C4-2B (cell line): ENCODE data around the gene RNASET2.

ENCODE experiments used
- H3K27ac ChIP-seq: fragments of 450-650 bp; 2 replicates; pipeline ENCODE4 v1.5.1; 2017
- ZFX ChIP-seq: fragments of 450-650 bp; IDR thresholded peaks from 2 replicates; pipeline ENCODE4 v1.6.1; 2017
- TF ChIP-seq, protein P1 (sequence below): fragments of 450-650 bp; conservative IDR thresholded peaks from 2 replicates; pipeline ENCODE4 v1.5.1; 2017; ENCODE audit warnings: mild to moderate bottlenecking

Gene RNASET2, protein sequence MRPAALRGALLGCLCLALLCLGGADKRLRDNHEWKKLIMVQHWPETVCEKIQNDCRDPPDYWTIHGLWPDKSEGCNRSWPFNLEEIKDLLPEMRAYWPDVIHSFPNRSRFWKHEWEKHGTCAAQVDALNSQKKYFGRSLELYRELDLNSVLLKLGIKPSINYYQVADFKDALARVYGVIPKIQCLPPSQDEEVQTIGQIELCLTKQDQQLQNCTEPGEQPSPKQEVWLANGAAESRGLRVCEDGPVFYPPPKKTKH

DNA sequence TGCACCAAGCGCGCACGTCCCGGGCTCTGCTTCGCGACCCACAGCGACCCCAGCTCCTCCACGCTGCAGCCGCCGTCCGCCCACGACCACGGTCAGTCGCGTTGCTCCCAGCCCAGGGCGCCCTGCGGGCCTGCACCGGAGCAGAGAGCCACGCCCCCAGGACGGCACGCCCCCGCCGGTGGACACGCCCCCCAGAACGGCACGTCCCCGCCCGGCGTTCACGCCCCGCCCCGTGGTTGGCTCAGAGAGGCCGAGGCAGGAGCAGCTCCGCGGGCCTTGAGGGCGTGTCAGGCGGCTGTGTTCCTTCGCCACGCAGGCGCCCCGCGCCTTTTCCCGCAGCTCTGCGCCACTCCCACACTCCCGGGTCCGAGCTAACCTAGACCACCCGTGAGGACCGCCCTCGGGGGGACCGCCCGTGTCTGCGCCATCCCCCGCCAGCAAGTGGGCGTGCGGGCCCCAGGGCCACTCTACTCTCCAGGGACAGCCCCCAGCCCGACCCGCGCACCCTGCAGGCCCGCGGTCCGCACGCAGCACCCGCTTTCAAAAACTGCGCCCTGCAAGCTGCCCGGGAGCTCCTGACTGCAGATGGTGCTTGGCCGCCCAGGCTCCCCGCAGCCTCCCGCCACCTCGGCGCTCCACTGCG, at the start of gene RNASET2:
Gene RNASET2 (minus strand): TSS at position 107 of the 643 bp plus-strand sequence. CDS start 368 bp downstream, outside the sequence.
- H3K27ac ChIP-seq, result peak within 1 kb of the TSS; percentile 93
- TF ChIP-seq, protein P1, sequence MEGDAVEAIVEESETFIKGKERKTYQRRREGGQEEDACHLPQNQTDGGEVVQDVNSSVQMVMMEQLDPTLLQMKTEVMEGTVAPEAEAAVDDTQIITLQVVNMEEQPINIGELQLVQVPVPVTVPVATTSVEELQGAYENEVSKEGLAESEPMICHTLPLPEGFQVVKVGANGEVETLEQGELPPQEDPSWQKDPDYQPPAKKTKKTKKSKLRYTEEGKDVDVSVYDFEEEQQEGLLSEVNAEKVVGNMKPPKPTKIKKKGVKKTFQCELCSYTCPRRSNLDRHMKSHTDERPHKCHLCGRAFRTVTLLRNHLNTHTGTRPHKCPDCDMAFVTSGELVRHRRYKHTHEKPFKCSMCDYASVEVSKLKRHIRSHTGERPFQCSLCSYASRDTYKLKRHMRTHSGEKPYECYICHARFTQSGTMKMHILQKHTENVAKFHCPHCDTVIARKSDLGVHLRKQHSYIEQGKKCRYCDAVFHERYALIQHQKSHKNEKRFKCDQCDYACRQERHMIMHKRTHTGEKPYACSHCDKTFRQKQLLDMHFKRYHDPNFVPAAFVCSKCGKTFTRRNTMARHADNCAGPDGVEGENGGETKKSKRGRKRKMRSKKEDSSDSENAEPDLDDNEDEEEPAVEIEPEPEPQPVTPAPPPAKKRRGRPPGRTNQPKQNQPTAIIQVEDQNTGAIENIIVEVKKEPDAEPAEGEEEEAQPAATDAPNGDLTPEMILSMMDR, result no peak
- peak; percentile 62 for TF ChIP-seq ZFX

DNA sequence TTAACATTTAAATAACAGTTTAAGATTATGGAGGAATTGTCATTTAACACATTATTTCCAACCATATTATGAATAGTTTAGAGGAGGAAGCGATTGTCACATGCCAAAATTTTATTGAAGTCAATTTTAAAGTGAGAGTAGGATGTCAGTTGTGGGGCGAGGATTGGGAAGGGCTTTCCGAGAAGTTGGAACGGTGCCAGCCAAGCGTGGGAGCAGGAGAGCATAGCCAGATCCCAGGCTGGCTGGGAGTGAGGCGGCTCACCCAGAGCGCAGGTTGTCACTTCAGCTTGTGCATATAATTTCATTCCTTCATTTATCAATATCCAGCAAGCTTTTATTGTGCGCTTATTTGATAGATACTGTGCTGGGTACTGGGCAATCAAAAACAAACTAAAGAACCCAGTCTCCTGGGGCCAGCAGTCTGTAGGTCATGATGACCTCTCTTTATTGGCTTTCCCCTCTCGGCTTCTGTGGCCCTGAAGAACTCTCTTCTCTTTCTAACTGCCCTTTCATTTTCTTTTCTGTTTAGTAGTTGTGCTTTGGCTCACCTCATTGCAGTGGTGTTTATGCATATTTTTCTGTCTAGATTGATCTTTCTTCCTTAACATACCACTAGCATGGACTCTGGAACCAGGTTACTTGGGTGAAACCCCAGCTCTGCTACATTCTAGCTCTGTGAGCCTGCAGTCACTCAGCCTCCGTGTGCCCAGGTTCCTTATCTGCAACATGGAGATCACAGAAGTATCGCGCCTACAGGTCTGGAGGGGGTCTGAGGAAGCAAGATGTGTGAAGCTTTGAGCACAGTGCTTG, 49.2 kb upstream of the RNASET2 start:
- no peak overlapping the region for H3K27ac ChIP-seq
- no peak for TF ChIP-seq ZFX
- TF ChIP-seq, protein P1, result no peak

DNA sequence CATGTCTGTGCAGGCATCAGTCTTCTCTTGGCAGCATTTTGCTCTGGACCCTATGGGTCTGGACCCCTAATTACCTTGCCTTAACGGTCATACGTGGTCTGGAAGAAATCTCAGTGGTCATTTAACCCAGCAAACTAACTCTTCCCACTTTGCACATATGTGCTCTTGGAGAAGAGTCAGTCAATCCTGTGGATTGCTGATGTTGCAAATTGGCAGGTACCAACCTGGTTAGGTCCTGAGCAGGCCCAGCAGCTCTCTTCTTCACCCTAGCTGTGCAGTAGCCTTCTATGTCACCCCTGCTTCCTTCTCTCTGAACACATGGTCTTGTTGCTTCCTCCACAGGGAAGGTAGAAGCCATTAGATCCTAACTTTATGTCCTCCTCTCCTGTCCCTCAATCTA, 44.4 kb upstream of the RNASET2 start:
- no peak for TF ChIP-seq ZFX
- TF ChIP-seq, protein P1, result no peak
- no peak overlapping the region for H3K27ac ChIP-seq

DNA sequence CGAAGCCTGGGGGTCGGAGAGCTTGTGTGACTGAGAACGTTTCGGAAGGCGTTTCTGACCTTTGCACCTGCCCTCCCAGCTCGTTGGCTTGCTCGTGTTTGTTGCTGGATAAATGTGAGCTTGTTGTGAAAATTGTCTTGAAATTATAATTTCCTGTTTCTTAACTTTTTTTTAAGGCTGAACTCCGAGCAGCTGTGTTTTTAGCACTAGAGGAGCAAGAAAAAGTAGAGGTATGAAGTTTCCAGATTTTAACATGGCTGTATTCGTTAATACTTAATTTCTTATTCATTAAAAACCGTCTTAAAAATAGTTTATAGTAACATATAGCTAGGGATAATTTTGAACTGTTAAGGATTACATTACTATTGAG, 43.5 kb upstream of the RNASET2 start:
- H3K27ac ChIP-seq, result peak overlapping the region; percentile 94
- TF ChIP-seq ZFX, result peak; percentile 23; the same call in 1 of the 2 replicates
- TF ChIP-seq, protein P1, result no peak

DNA sequence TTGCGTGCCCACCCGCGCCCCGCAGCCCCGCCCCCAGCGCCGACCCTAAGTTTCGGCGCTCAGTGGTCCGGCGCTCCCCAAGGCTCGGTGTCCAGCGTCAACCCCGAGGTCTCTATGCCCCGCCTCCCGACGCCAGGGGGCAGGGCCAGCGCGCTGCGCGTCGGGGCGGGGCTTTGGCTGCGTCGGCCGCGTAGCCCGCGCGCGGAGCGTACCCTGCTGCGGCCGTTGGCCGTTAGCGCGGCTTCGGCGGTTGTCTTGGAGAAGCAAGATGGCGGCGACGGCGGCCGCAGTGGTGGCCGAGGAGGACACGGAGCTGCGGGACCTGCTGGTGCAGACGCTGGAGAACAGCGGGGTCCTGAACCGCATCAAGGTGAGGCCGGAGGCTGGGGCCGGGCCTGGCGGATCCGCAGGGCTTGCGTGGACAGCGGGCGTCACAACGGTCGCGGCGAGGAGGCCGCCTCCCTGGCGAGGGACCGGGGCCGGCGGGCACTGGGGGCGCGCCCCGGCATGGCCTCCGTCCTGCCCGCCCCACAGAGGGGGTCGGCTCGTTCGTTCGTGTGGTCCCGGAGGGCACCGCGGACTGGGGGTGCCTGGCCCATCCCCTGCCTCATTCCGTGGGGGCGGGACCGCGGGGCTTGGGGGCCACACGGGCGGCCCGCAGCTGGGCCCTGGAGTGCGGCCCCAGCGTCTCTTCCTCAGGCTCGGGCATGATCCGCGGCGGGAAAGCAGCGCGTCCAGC, 43.0 kb upstream of the RNASET2 start, which contains the start of gene CEP43:
Gene CEP43 (plus strand): TSS at position 253 of the 739 bp plus-strand sequence. CDS start 16 bp downstream, at position 269.
- peak within 1 kb of the TSS; percentile 94 for H3K27ac ChIP-seq
- peak; percentile 85 for TF ChIP-seq ZFX
- TF ChIP-seq, protein P1, result no peak

DNA sequence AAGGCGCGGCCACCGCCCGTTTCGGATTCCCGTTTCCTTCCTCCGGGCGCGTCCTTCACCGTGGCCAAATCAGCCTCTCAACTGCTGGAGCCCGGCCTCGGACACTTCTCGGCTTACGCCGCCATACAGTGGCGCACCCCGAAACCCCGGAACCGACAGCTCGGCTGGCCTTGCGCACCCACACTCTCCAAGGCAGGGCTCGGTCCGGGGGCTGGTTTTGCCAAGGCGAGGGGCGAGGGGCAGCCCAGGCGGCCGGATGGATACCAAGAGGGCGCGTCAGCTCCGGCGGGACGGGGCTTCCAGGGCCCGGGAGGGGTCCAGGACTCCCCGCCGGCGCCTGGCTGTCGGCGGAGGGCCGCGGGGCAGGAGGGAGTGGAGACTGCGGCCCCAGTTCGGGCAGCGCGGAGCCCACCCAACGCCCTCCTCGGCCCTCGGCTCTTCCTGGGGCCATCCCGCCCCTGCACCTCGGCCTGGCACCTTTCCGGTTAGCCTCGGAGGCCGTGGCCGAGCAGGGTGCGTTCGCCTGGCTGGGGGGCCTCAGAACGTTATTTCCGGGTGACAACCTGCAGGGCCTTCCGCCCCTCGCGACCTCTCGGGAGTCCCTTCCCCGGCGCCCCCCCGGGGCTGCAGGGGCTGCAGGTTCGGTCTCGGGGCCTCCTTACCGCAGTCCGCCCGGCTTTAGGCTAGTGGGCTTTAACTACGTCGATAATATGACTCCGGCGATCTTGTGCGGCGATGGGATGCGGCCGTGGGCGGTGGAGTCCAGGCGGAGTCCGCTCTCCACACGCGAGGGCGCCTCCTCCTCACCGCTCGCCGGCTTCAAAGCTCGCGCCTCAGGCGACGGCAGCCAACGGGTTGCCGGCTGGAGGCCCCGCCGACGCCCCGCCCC, 42.1 kb upstream of the RNASET2 start:
- peak overlapping the region; percentile 94 for H3K27ac ChIP-seq
- TF ChIP-seq ZFX, result no peak
- TF ChIP-seq, protein P1, result no peak
